ENCODE measurements around the gene CRYBB1. TPM values are rescaled to one million over a fixed set of nuclear protein-coding genes. Genes with fewer than 3 reads are reported as not detected.

The CRYBB1 gene
- total and polyA plus RNA-seq, 2 donors (not counting 3 experiments of a cell fraction or from before 2014, with no cell fraction given), result not detected

DNA sequence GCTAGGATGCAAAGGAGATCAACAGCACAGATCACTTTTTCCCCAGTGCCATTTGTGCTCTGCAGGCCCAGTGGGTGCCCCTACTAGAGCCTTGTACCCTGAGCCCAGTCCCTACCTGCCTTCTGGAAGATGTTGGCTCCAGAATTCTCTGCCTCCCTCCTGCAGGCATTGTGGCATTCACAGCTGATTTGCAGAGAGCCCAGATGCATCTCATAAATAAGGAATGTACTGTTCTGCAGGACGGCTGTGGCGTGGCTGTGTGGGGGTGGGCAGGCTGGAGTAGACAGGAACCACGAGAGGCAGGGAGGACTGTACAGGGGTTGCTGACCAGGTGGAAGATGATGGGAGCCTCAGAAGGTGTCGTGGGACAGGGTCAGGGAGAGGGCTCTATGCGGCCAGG is 28.3 kb upstream of the CRYBB1 start:
- Histone ChIP-seq H2AFZ (ENCODE audit: low read depth, low read length) (no peak overlapping the region), H3K4me1 (ENCODE audit: control insufficient read depth, extremely low read depth, insufficient read depth, low read length) (peaks cover 7% of the 10 kb centered on the region), H3K9me1 (replicated peaks; ENCODE audit: control insufficient read depth, extremely low read depth, insufficient read depth, low read length) (no peaks in the 10 kb centered on the region), H3K36me3 (ENCODE audit: control insufficient read depth in 2 of 2, extremely low read depth in 1 of 2, insufficient read depth in 2 of 2, low read length in 2 of 2) (no peaks in the 10 kb centered on the region), H3K9ac (replicated peaks; ENCODE audit: extremely low read depth, insufficient read depth, low read length) (no peak overlapping the region), H3K9me3 (replicated peaks; ENCODE audit: control insufficient read depth, insufficient read depth, low read length) (no peaks in the 10 kb centered on the region), H3K27ac (ENCODE audit: insufficient read depth, low read depth, low read length) (no peak overlapping the region), H3K4me2 (ENCODE audit: insufficient read depth, low read length) (no peak overlapping the region), H3K4me3 (replicated peaks in 1 of 3; ENCODE audit: insufficient read depth in 1 of 3, low read depth in 1 of 3, low read length in 3 of 3) (no peak overlapping the region), H3K79me2 (ENCODE audit: control insufficient read depth, insufficient read depth, low read length) (no peaks in the 10 kb centered on the region), H4K20me1 (replicated peaks; ENCODE audit: control insufficient read depth, extremely low read depth, insufficient read depth, low read length) (no peaks in the 10 kb centered on the region), H3K27me3 (ENCODE audit: control insufficient read depth in 2 of 2, insufficient read depth in 2 of 2, low read length in 2 of 2) (peaks cover 20 to 23% of the 10 kb centered on the region in 2 experiments)
- DNase-seq (ENCODE audit: low read depth, low spot score) (no peak), FAIRE-seq (no peak)
- dilution Hi-C loops (cut with MboI; ENCODE audit: extremely low pct_ligation_motif_present, low sequenced_read_pairs) (no loop called here), intact Hi-C loops (cut with micrococcal nuclease) (no loop called here)
- BruUV-seq (replicated peaks), result no TSS peak
- ChIA-PET POLR2A (no interaction called here), CTCF (interaction anchor here (1.1 kb wide), 1 partner anchor 286 kb away, joined by 3 read pairs; no protein-coding TSS in a partner anchor)
- TF ChIP-seq, protein P1, sequence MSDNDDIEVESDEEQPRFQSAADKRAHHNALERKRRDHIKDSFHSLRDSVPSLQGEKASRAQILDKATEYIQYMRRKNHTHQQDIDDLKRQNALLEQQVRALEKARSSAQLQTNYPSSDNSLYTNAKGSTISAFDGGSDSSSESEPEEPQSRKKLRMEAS (IDR thresholded peaks at IDR 0.05; ENCODE audit: insufficient read depth, insufficient read length), result no peak
- TF ChIP-seq POLR2AphosphoS5 (IDR thresholded peaks at IDR 0.05; ENCODE audit: insufficient read depth, low read depth, low read length) (no peak), GATA2 (IDR thresholded peaks at IDR 0.05; ENCODE audit: insufficient read depth, insufficient read length, low read depth, low read length) (no peak), FOS (IDR thresholded peaks at IDR 0.05; ENCODE audit: borderline replicate concordance, insufficient read depth, low read length) (no peak), JUN (IDR thresholded peaks at IDR 0.05; ENCODE audit: borderline replicate concordance, insufficient read depth, insufficient read length, low read depth) (no peak), EZH2 (IDR thresholded peaks at IDR 0.05; ENCODE audit: borderline replicate concordance, low read depth, low read length, severe bottlenecking) (no peak), POLR2A (IDR thresholded peaks at IDR 0.05; ENCODE audit: low read depth, low read length) (no peak), MYC (IDR thresholded peaks at IDR 0.05; ENCODE audit: low read depth, low read length) (no peak)
- TF ChIP-seq, protein P2, sequence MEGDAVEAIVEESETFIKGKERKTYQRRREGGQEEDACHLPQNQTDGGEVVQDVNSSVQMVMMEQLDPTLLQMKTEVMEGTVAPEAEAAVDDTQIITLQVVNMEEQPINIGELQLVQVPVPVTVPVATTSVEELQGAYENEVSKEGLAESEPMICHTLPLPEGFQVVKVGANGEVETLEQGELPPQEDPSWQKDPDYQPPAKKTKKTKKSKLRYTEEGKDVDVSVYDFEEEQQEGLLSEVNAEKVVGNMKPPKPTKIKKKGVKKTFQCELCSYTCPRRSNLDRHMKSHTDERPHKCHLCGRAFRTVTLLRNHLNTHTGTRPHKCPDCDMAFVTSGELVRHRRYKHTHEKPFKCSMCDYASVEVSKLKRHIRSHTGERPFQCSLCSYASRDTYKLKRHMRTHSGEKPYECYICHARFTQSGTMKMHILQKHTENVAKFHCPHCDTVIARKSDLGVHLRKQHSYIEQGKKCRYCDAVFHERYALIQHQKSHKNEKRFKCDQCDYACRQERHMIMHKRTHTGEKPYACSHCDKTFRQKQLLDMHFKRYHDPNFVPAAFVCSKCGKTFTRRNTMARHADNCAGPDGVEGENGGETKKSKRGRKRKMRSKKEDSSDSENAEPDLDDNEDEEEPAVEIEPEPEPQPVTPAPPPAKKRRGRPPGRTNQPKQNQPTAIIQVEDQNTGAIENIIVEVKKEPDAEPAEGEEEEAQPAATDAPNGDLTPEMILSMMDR (IDR thresholded peaks at IDR 0.05; ENCODE audit: extremely low read depth in 1 of 2, insufficient read depth in 1 of 2, low read depth in 1 of 2, low read length in 2 of 2), result no peak

Measured in endothelial cell of umbilical vein (primary cell).